Testis (tissue), 2 donors: ENCODE data around the gene PNKP.

ENCODE experiments used
- CTCF ChIP-seq, 3 experiments: fragments of 450-650 bp in 2 of 3; fragments of 200-600 bp in 1 of 3; sonication (generic) in 1 of 3; IDR thresholded peaks; one replicate each; pipeline ENCODE4 v1.5.1; 2016 to 2019; ENCODE audit warnings: antibody characterized with exemption in 3 of 3, mild to moderate bottlenecking in 2 of 3, moderate library complexity in 1 of 3
- POLR2A ChIP-seq: fragments of 450-650 bp; IDR thresholded peaks from one replicate; pipeline ENCODE4 v1.6.1; 2017; ENCODE audit warnings: antibody characterized with exemption, mild to moderate bottlenecking, moderate library complexity

GRCh38 chr19:49887037-49887664 is 19.8 kb upstream of the PNKP start:
- TF ChIP-seq CTCF (IDR thresholded peaks at IDR 0.05) (no peak), POLR2A (no peak)
